Activated CD4-positive, alpha-beta T cell treated with anti-CD3 and anti-CD28 coated beads, Interleukin-2, amount 50 U/mL, for 16 hours (primary cell): Measurements from ENCODE around the gene B4GALT3.

Experiments
- DNase-seq: peaks from one replicate; pipeline ENCODE4 v3.0.0-alpha.2; 2020

B4GALT3 gene

DNA sequence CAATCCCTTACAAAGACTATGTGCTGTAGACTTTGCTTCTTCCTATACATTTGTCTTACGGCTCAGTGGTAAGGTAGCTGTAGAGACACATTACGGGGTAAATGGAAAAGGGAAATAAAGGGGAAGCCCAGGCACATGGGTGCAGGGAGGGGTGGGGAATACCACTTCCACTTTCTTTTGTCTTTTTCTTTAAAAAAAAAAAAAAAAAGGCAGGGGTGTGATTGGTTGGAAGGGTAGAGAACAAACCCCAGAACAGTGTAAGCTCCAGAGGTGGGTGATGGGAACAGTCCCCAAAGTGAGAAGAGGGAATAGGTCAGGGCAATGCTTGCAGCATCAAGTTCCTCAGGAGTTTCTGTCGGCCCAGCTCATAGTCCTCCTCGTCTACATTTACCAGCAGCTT lies 55.5 kb downstream of the B4GALT3 start:
- no peak for DNase-seq
